HG02678 (cell line): Measurements from ENCODE around the gene ADK.
"Not testable (repeated sequence)": the region's sequence is repeated elsewhere in the genome, so short reads cannot be mapped to it uniquely, and the experiment has no call there.

Source experiments
- ATAC-seq: cut with Tn5 transposase; IDR thresholded peaks from one replicate; pipeline ENCODE4 v1.9.1; 2021; ENCODE audit warnings: mild to moderate bottlenecking, moderate library complexity; ENCODE audit not compliant: unreplicated experiment

The ADK gene

GRCh38 chr10:74150990-74151878 is at the start of gene ADK:
ADK (plus strand) TSS chr10:74151221; CDS start chr10:74151279, 58 bp downstream.
- ATAC-seq = peak; percentile 81

DNA sequence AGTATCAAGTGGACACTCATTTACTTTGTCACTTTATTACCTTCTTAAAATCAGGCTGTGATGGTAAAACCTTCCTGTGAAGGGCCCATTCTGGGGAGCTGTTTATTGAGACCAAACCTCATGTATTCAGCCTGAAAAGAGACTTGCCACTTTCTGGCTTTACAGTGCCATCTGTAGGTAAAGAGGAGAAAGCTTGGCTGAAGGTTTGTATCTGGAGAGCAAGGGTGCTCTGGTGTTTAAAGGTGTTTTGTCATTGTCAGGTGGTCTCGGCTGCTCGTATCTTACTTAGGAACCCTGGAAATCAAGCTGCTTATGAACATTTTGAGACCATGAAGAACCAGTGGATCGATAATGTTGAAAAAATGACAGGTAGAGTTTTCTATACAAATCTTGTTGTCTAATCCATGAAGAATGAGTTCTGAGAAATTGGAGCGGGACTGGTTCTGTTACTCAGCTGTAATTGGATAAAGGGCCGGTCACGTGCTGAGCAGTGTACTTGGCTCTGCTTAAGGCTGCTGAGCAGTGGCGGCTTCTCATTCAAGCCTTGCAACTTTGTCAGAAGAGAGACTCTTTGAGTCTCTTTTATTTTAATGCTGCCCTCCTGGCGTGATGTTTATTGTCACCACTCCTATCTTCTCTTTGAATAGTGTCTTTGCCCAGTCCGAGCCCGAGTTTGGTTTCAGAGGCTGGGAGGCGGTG is 47.3 kb upstream of the ADK start:
- no peak for ATAC-seq

DNA sequence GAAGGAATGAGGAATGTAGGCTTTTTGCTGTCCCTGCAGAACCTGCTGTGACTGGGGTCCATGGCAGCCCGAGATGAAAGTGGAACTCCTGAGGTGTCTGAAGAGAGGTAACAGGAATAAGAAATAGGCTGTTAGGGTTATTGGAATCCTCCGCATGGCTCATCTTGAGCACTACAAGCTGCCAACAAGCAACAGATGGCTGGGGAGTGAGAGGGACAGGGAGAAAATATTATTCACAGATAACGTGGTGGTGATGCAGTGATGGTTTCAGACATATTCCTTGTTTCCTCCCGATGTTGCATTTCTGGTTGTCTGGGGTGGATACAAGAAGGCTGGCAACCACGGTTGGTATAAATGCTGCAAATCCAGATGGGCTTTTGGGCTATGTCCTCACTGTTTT is 46.5 kb upstream of the ADK start:
- no peak for ATAC-seq

DNA sequence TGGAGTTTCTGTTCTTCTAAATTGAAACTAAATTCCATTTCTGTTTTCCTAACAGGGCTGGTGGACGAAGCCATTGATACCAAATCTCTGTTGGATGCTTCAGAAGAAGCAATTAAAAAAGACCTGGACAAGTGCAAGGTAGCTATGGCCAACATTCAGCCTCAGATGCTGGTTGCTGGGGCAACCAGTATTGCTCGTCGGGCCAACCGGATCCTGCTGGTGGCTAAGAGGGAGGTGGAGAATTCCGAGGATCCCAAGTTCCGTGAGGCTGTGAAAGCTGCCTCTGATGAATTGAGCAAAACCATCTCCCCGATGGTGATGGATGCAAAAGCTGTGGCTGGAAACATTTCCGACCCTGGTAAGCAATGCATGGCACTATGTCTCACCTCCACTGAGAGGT is 46.0 kb upstream of the ADK start:
- ATAC-seq = no peak

DNA sequence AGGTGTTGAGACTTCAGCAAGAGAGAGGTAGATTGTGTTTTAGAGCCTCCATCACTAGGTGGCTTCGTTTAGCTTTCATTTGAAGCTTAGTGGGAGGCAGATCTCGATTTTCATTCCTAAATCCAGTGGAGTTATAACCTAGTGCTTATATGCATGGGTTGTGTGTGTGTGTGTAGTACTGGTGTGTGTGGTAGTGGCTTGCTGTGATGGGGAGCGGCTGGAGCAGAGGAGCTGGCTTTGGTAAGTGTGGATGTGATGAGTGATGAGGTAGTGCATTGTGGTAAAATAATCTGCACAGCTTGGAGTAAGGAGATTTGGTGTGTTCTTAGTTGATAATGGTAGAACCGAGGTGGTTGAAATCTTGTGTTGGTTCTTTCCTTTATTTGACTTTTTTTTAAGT is 43.6 kb upstream of the ADK start:
- ATAC-seq = no peak

DNA sequence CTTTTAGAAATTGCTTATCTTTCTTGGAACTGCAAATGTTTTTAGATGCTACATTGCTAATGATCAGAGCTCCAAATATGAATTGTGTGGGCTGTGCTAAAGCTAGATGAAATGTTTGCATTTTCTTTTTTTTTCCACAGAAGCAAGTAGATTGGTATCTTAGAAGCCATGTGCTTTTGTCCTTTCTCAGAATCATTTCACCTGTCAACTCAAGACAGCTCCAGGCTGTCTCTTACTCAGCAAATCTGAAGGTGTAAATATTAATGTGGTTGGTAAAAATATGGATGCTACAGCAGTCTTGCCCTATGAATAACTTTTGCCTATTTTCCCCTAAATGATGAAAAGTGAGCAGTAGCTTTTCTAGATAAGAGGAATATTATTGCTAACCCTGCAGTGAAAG is 41.6 kb upstream of the ADK start:
- no peak for ATAC-seq

DNA sequence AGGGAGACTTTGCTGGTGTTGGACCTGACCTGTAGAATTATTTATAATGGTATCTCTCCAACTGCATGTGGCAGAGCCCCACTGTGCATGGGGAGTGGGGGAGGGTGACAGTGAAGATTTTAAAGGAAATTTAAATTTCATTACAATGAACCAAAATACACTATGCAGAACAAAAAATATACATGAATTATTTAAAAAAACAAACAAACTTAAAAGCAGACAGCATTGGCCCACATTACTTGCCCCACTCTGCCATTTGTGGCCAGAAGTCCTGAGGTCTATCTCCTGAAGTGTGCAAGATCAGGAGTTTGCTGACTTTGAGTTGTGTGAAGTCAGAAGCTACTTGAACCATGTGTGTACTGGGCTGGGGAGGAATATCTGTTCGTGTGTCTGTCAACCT is 40.9 kb upstream of the ADK start:
- ATAC-seq = no peak

- ATAC-seq = no peak
Observed at GRCh38 chr10:74111799-74112198, 39.2 kb upstream of the ADK start.

DNA sequence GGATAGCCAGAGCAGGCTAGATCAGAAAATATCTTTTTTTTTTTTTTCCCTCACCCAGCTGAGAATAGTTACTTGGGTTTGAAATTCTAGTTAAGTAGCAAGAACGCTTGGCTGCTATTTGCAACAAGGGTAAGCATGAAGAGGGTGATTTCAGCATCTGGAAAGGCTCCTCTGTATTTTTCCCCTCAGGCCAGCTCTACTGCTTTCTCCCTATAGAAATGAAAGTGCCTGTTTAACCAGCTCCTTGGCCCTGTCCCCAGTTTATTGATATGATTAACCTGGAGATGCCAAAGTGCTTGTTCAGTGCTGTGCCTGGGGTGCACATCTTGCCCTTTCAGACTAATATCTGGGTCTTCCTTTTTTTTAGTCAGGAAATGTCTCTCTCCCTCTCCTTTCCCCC is 37.5 kb upstream of the ADK start:
- ATAC-seq = no peak

DNA sequence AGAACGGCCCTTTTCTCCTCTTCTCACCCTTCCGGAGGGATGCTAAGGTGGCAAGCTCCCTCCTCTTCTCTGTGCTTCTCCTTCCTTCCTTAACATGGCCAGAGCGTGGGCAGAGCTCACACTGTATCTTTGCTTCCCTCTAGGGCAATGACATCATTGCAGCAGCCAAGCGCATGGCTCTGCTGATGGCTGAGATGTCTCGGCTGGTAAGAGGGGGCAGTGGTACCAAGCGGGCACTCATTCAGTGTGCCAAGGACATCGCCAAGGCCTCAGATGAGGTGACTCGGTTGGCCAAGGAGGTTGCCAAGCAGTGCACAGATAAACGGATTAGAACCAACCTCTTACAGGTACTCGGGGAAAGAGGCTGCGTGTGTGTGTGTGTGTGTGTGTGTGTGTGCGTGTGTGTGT is 37.0 kb upstream of the ADK start:
- ATAC-seq = no peak

DNA sequence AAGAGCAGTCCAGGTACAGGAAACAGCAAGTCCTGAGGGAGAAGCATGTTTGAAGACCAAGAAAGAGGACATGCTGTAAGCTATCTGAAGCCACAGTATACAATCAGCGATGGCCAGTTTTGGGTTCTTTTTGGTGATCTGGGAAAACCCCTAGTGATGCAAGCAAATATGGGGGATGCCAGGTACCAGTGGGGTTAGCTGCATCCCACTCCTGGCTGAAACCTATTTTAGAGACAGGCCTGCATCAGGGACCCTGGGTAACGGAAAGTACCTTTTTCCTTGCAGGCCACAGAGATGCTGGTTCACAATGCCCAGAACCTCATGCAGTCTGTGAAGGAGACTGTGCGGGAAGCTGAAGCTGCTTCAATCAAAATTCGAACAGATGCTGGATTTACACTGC is 33.3 kb upstream of the ADK start:
- ATAC-seq = peak; percentile 57

- ATAC-seq = no peak
Observed at GRCh38 chr10:74118804-74119203, 32.2 kb upstream of the ADK start.

GRCh38 chr10:74120911-74121310 is 30.1 kb upstream of the ADK start:
- ATAC-seq = no peak

DNA sequence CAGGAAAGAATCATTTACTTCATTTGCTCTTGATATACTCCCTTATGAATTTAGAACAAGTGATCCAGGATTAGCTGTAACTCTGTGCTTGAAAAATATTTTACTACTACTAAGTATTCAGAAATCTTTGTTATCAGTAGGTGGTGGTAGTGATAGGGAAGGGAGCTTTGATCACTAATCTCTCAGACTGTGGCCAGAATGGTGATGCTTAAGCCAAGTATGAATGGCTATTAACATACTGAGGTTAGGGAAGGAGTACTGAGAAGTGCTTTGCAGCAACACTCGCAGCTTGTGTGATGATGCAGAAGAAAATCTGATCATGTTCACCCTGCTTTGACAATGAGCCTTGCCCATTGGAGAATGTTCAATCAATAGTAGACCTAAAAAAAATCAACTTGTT is 29.7 kb upstream of the ADK start:
- no peak for ATAC-seq

- ATAC-seq = no peak
Observed at GRCh38 chr10:74122060-74122459, 29.0 kb upstream of the ADK start.

GRCh38 chr10:74123081-74123480 is 27.9 kb upstream of the ADK start:
- no peak for ATAC-seq

DNA sequence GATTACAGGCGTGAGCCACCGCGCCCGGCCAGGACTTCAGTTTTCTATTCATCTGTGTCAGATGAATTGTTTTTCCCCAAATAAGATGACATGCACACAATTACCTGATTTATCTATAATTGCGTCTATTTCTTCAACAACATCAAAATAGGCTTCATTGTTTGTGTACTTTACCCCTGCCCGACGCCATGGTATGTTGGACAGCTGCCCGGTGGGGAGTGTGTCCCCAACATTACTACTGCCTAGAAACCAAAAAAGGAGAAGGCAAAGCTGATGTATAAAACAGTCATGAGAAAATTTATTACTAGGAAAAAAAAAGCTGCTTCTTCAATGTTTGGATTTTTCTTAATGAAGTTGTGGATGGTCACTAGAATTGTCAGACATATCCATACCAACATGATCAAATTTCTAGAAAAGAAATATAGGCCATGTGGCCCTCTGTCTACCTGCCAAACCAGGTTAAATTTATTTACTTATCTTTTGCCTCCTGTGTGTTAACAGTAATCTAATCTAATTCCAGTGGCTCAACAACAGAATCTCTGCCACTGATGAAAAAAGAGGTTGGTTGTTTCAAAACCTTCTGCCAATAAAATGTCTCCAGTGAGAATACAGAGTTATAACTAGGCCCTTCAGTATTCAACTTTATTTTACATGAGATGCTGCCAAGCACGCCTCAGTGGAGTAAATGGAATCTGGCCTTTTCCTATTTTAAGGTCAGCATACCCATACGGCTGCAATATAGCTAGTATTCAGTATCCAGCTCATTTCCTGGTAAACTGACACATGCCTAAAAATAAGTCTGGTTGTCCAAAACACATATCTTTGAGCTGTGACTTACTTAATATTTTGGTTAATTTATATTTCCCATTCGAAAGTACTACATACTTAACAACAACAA is 16.8 kb upstream of the ADK start:
- no peak for ATAC-seq

GRCh38 chr10:74135452-74135851 is 15.6 kb upstream of the ADK start:
- no peak for ATAC-seq

DNA sequence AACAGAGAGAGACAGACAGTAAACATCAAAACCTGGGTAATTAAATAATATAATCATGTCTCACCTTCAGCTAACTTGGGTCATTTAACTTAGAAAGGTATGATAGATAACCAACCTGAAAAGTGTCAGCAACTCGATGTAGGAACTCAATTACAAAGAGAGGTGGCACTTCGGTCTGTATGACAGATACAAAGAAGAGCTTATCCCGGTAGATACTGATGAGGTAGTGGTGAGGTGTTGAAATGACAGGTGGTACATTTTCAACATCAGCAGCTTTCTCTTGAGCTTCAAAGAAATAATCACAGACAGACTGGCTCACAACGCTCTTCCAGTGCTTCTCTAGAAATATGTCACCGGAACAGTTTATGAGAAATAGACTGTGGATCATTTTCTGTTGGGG is 13.0 kb upstream of the ADK start:
- ATAC-seq = no peak

DNA sequence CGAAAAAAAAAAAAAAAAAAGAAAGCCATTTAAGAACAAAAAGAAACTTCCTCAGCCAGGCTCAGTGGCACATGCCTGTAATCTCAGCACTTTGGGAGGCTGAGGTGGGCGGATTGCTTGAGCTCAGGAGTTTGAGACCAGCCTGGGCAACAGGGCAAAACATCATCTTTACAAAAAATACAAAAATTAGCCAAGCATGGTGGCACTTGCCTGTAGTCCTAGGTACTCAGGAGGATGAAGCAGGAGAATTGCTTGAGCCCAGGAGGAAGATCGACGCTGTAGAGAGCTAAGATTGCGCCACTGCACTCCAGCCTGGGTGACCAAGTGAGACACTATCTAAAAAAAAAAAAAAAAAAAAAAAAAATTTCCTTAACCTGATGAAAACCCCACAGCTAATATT is 12.4 kb upstream of the ADK start:
- ATAC-seq = not testable (repeated sequence)

GRCh38 chr10:74139981-74140380 is 11.0 kb upstream of the ADK start:
- no peak for ATAC-seq
